ENCODE results near the gene SUMO3. TPM values are rescaled to one million over a fixed set of nuclear protein-coding genes. Genes with fewer than 3 reads are reported as not detected.
"Not testable (repeated sequence)": the region's sequence is repeated elsewhere in the genome, so short reads cannot be mapped to it uniquely, and the experiment has no call there.

Gene SUMO3
- total and polyA plus RNA-seq, 4 experiments from 2014 or later = 36.3 to 99.7 (median 56.1) TPM

- ChIA-PET POLR2A (ENCODE audit: partially characterized antibody) (no interaction called here), CTCF (ENCODE audit: partially characterized antibody) (no interaction called here)
- H3K4me3 Mint-ChIP-seq = no peak overlapping the region
- Histone ChIP-seq H3K36me3 (ENCODE audit: insufficient read depth, low read length) (no peaks in the 10 kb centered on the region), H3K27ac (ENCODE audit: low read depth, low read length) (no peak overlapping the region), H3K27me3 (ENCODE audit: insufficient read depth, low read length) (no peaks in the 10 kb centered on the region), H3K4me3 (ENCODE audit: low read length in 2 of 2) (no peak overlapping the region), H3K9me3 (ENCODE audit: control insufficient read depth in 1 of 2, low read length in 2 of 2) (no peaks in the 10 kb centered on the region), H3K4me1 (ENCODE audit: insufficient read depth, low read length) (peaks cover 7% of the 10 kb centered on the region)
- peaks cover 0 to 2% (median 0%) of the 10 kb centered on the region in 8 donors for H3K9me3 Mint-ChIP-seq
- no peak overlapping the region for H3K27ac Mint-ChIP-seq
- peaks cover 5 to 15% (median 7%) of the 10 kb centered on the region in 4 donors for H3K4me1 Mint-ChIP-seq
- intact Hi-C loops (cut with micrococcal nuclease) = no loop called here
- H3K36me3 Mint-ChIP-seq = no peaks in the 10 kb centered on the region
- peaks cover 0 to 2% of the 10 kb centered on the region in 2 donors for H3K27me3 Mint-ChIP-seq
- DNase-seq = no peak
Observed at GRCh38 chr21:44834951-44835646, 17.2 kb upstream of the SUMO3 start.

DNA sequence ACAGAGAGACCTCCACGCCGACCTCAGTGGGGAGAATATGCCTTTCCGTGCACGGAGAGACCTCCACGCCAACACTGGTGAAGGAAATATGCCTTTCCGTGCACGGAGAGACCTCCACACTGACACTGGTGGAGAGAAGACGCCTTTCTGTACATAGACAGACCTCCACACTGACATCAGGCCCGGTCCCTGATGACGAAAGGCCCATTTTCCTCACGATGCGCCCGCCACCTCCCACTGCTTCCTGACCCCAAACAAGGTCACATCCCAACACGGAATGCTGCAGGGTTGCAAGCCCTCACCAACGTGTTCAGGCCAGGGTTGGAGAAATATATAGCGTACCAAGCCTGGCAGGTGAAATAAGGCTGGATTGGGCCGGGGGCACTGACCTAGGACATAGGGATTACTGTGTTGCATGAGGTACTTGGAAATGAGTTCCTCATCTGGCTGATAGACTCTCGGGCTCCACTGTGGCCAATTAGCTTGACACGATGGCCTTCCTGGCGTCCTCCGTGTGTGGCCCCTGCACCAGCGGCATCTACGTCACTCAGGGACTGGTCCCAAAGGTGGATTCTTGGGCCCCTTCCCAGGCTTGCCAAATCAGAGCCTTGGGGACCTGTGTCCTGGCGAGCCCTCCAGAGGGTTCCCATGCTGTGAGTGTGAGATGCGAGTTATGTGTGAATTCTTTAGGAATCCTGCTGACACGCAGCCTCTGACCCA is 16.5 kb upstream of the SUMO3 start:
- no peaks in the 10 kb centered on the region for H3K9me3 ChIP-seq (ENCODE audit: control insufficient read depth in 1 of 2, low read length in 2 of 2)
- ChIA-PET POLR2A (ENCODE audit: partially characterized antibody) (no interaction called here), CTCF (ENCODE audit: partially characterized antibody) (no interaction called here)
- DNase-seq = no peak
- H3K4me1 ChIP-seq (ENCODE audit: insufficient read depth, low read length) = peaks cover 7% of the 10 kb centered on the region
- H3K27ac ChIP-seq (ENCODE audit: low read depth, low read length) = no peak overlapping the region
- no peak overlapping the region for H3K4me3 Mint-ChIP-seq
- H3K36me3 Mint-ChIP-seq = no peaks in the 10 kb centered on the region
- intact Hi-C loops (cut with micrococcal nuclease) = no loop called here
- no peak overlapping the region for H3K27ac Mint-ChIP-seq
- H3K4me1 Mint-ChIP-seq = peaks cover 5 to 22% (median 7%) of the 10 kb centered on the region in 4 donors
- H3K36me3 ChIP-seq (ENCODE audit: insufficient read depth, low read length) = no peaks in the 10 kb centered on the region
- H3K27me3 Mint-ChIP-seq = no peaks in the 10 kb centered on the region
- H3K27me3 ChIP-seq (ENCODE audit: insufficient read depth, low read length) = no peaks in the 10 kb centered on the region
- no peak overlapping the region for H3K4me3 ChIP-seq (ENCODE audit: low read length in 2 of 2)
- H3K9me3 Mint-ChIP-seq = peaks cover 0 to 3% (median 0%) of the 10 kb centered on the region in 8 donors

DNA sequence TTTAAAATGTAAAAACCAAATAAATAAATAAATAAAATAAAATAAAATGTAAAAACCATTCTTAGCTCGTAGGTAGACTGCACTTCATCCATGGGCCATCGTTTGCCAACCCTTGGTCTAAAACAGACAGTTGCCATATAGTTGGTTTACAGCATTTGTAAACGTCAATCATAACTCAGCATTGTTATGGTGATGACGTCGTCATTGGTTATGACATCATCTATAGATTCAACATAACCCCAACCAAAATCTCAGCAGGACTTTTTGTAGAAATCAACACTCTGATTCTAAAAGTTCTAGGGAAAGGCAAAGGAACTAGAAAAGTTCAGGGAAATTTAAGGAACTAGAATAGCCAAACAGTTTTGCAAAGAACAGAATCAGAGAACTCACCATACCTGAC is 15.8 kb upstream of the SUMO3 start:
- H3K9me3 ChIP-seq (ENCODE audit: control insufficient read depth in 1 of 2, low read length in 2 of 2) = no peaks in the 10 kb centered on the region
- ChIA-PET POLR2A (ENCODE audit: partially characterized antibody) (no interaction called here), CTCF (ENCODE audit: partially characterized antibody) (no interaction called here)
- Mint-ChIP-seq H3K27ac (no peak overlapping the region), H3K27me3 (no peaks in the 10 kb centered on the region), H3K9me3 (peaks cover 0 to 9% (median 2%) of the 10 kb centered on the region in 8 donors), H3K36me3 (peaks cover 0 to under 1% of the 10 kb centered on the region in 2 donors), H3K4me3 (no peak overlapping the region), H3K4me1 (peaks cover 5 to 22% (median 7%) of the 10 kb centered on the region in 4 donors)
- DNase-seq = no peak
- no peaks in the 10 kb centered on the region for H3K27me3 ChIP-seq (ENCODE audit: insufficient read depth, low read length)
- no peak overlapping the region for H3K27ac ChIP-seq (ENCODE audit: low read depth, low read length)
- intact Hi-C loops (cut with micrococcal nuclease) = no loop called here
- no peak overlapping the region for H3K4me3 ChIP-seq (ENCODE audit: low read length in 2 of 2)
- peaks cover 7% of the 10 kb centered on the region for H3K4me1 ChIP-seq (ENCODE audit: insufficient read depth, low read length)
- no peaks in the 10 kb centered on the region for H3K36me3 ChIP-seq (ENCODE audit: insufficient read depth, low read length)

DNA sequence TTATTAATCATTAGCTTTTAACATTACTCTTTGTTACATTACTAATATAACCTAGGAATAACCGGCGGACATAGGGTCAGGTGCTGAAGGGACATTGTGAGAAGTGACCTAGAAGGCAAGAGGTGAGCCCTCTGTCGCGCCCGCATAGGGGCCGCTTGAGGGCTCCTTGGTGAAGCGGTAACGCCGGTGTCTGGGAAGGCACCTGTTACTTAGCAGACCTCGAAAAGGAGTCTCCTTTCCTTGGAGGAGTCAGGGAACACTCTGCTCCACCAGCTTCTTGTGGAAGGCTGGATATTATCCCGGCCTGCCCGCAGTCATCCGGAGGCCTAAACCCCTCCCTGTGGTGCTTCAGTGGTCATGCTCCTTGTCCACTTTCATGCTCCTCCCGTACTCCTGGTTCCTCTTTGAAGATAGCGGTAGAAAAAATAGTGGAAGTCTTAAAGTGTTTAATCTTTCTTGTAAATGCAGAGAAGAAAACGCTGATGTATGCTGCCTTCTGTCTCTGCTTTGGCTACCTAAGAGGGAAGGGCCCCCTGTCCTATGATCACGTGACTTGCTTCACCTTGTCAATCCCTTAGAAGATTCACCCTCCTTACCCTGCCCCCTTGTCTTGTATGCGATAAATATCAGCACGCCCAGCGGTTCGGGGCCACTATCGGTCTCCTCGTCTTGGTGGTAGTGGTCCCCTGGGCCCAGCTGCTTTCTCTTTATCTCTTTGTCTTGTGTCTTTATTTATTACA is 14.8 kb upstream of the SUMO3 start:
- H3K27me3 ChIP-seq (ENCODE audit: insufficient read depth, low read length); H3K36me3 Mint-ChIP-seq; H3K27me3 Mint-ChIP-seq; H3K4me1 ChIP-seq (ENCODE audit: insufficient read depth, low read length); DNase-seq; H3K9me3 ChIP-seq (ENCODE audit: control insufficient read depth in 1 of 2, low read length in 2 of 2); H3K4me3 ChIP-seq (ENCODE audit: low read length in 2 of 2); H3K36me3 ChIP-seq (ENCODE audit: insufficient read depth, low read length); H3K27ac Mint-ChIP-seq; H3K27ac ChIP-seq (ENCODE audit: low read depth, low read length); CTCF ChIA-PET (ENCODE audit: partially characterized antibody); POLR2A ChIA-PET (ENCODE audit: partially characterized antibody); intact Hi-C loops (cut with micrococcal nuclease); H3K4me3 Mint-ChIP-seq: not testable (repeated sequence)
- H3K9me3 Mint-ChIP-seq = peaks cover 3 to 18% (median 11%) of the 10 kb centered on the region in 8 donors
- peaks cover 5 to 22% (median 7%) of the 10 kb centered on the region in 4 donors for H3K4me1 Mint-ChIP-seq

DNA sequence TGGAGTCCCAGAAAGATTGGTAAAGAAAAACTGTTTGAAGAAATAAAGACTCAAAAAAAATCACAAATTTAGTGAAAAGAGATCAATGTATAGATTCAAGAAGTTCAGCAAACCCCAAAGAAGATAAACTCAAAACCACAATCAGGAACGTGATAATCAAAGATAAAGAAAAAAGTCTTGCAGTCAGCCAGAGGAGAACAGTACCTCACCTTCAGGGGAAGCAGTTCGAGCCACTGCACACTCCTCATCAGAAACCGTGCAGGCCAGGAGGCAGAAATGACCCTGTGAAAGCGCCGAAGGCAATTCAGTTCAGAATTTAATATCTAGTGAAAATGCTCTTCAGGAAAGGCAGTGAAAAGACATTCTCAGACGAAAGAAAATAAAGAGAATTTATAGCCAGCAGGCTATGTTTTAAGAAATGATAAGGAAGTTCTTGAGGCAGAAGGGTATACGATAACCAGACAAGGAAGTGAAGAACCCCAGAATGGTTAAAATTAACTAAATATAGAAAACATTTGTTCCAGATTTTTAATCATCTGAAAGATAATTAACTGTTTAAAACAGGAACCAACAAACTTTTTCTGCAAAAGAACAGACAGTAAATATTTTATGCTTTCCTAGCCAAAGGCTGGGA is 13.5 kb upstream of the SUMO3 start:
- H3K27ac ChIP-seq (ENCODE audit: low read depth, low read length) = no peak overlapping the region
- peaks cover 4 to 25% (median 17%) of the 10 kb centered on the region in 8 donors for H3K9me3 Mint-ChIP-seq
- H3K4me3 Mint-ChIP-seq = peak overlapping the region in 4 of 8 donors; percentile 6 to 50 (median 26)

DNA sequence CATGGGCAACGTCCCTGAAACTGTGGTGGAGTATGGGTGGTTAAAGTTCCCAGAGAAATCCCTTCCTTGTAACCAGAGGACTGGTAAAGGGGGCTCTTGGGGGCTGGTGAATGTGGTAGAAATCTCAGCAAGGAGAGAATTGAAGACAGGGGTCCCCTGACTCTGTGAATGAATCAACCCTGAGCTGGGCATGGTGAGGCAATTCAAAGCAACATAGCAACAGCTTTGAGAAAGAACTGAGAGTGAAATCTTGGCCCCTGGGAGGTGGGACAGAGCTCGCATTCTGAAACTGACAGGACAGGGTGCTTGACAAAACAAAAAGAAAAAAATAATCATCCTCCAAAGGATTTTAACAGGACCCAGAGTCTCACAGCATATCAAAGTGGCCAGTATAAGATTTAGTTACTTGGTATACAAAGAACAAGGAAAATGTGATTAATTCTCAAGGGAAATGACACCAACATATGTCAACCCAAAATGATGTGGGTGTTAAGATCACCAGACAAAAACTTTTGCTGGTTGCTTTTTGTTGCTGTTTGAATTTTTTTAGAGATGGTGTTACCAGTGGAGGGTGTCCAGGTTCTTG is 11.7 kb upstream of the SUMO3 start:
- Mint-ChIP-seq H3K9me3 (peaks cover 4 to 25% (median 17%) of the 10 kb centered on the region in 8 donors), H3K4me1 (peaks cover 5 to 22% (median 7%) of the 10 kb centered on the region in 4 donors), H3K27me3 (no peaks in the 10 kb centered on the region), H3K36me3 (peaks cover 1 to 5% of the 10 kb centered on the region in 2 donors), H3K27ac (peak overlapping the region in 2 of 7 donors; percentile 23 to 83), H3K4me3 (no peak overlapping the region)
- Histone ChIP-seq H3K27ac (ENCODE audit: low read depth, low read length) (no peak overlapping the region), H3K27me3 (ENCODE audit: insufficient read depth, low read length) (no peaks in the 10 kb centered on the region), H3K9me3 (ENCODE audit: control insufficient read depth in 1 of 2, low read length in 2 of 2) (peaks cover 0 to 4% of the 10 kb centered on the region in 2 donors), H3K4me3 (ENCODE audit: low read length in 2 of 2) (no peak overlapping the region), H3K36me3 (ENCODE audit: insufficient read depth, low read length) (no peaks in the 10 kb centered on the region), H3K4me1 (ENCODE audit: insufficient read depth, low read length) (peaks cover 7% of the 10 kb centered on the region)
- ChIA-PET CTCF (ENCODE audit: partially characterized antibody) (no interaction called here), POLR2A (ENCODE audit: partially characterized antibody) (no interaction called here)
- DNase-seq = no peak
- intact Hi-C loops (cut with micrococcal nuclease) = no loop called here

More for the DNA sequence above, 13.5 kb upstream of the SUMO3 start:
- no peak overlapping the region for H3K4me3 ChIP-seq (ENCODE audit: low read length in 2 of 2)
- H3K27me3 Mint-ChIP-seq = no peaks in the 10 kb centered on the region
- H3K36me3 Mint-ChIP-seq = peaks cover 1 to 5% of the 10 kb centered on the region in 2 donors
- H3K27me3 ChIP-seq (ENCODE audit: insufficient read depth, low read length) = no peaks in the 10 kb centered on the region
- ChIA-PET POLR2A (ENCODE audit: partially characterized antibody) (no interaction called here), CTCF (ENCODE audit: partially characterized antibody) (no interaction called here)
- intact Hi-C loops (cut with micrococcal nuclease) = no loop called here
- peak overlapping the region in 6 of 7 donors; percentile 4 to 75 (median 50) for H3K27ac Mint-ChIP-seq
- H3K36me3 ChIP-seq (ENCODE audit: insufficient read depth, low read length) = no peaks in the 10 kb centered on the region
- H3K9me3 ChIP-seq (ENCODE audit: control insufficient read depth in 1 of 2, low read length in 2 of 2) = peaks cover 0 to 4% of the 10 kb centered on the region in 2 donors
- H3K4me1 ChIP-seq (ENCODE audit: insufficient read depth, low read length) = peaks cover 7% of the 10 kb centered on the region
- no peak for DNase-seq
- H3K4me1 Mint-ChIP-seq = peaks cover 5 to 22% (median 7%) of the 10 kb centered on the region in 4 donors
